Bronchial epithelial cell (primary cell): ENCODE measurements around the gene FGFBP3. TPM values are rescaled to one million over a fixed set of nuclear protein-coding genes. Genes with fewer than 3 reads are reported as not detected.

Experiments
- DNase-seq: peaks from one replicate; pipeline ENCODE4 v3.0.0-alpha.2; 2010; ENCODE audit warnings: low read depth
- FAIRE-seq: peaks from 2 replicates; lab custom pipeline; 2011; peaks lifted over from hg19 to GRCh38; lab: Jason Lieb, UNC
- H3K27me3 ChIP-seq: 2 replicates; pipeline ENCODE4 v1.5.1; 2011; ENCODE audit warnings: low read length; ENCODE audit not compliant: control insufficient read depth, insufficient read depth
- H3K36me3 ChIP-seq: 2 replicates; pipeline ENCODE4 v1.5.1; 2011; ENCODE audit warnings: low read length; ENCODE audit not compliant: control insufficient read depth, insufficient read depth
- H3K4me3 ChIP-seq: 2 replicates; pipeline ENCODE4 v1.5.1; 2011; ENCODE audit warnings: mild to moderate bottlenecking, low read depth, low read length, control low read depth
- total RNA-seq: library from RNA; depleted of rRNA; stranded (reverse); fragments of >200 nt; gene quantifications from 2 replicates; pipeline ENCODE4 v1.2.1, GENCODE V29; 2014
- TF ChIP-seq, protein P1 (sequence below): IDR thresholded peaks from 2 replicates; pipeline ENCODE4 v1.5.1; 2011; ENCODE audit warnings: mild to moderate bottlenecking, moderate library complexity, low read length, control low read depth, inconsistent platforms; ENCODE audit not compliant: insufficient read depth, severe bottlenecking

The FGFBP3 gene
- total RNA-seq, 1 donor from 2014 or later: 0.26 TPM

DNA sequence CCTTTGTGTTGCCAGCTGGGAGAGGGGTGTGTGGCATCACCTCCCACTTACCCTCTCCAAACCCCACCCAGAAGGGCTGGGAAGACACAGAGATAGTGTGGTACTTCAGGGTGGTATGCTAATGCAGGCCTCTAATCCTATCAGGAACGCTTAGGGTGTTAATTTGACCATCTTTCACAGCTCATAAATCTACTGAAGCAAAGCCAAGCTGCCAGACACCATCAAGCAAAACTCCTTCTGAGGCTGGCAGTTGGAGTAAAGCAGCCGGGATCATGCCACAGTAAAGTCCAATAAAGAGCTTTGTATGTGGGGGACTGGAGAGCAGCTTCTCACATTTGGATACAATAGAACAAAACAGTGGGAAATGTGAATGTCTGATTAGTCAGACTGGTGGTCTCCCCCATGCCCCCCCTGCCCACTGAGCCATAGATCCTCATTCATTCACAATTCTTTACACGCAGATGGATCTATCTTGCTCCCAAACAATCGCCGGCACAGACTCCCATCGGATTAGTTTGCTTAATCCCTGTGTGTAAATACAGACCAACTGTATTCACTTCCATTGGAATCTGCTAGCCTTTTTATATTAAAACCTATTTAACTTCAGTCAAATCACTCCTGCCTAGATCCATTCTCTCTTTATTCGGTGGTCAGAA is 29.6 kb downstream of the FGFBP3 start:
- FAIRE-seq (no peak), DNase-seq (no peak)
- Histone ChIP-seq H3K4me3 (no peak overlapping the region), H3K36me3 (no peaks in the 10 kb centered on the region), H3K27me3 (no peaks in the 10 kb centered on the region)
- TF ChIP-seq, protein P1, sequence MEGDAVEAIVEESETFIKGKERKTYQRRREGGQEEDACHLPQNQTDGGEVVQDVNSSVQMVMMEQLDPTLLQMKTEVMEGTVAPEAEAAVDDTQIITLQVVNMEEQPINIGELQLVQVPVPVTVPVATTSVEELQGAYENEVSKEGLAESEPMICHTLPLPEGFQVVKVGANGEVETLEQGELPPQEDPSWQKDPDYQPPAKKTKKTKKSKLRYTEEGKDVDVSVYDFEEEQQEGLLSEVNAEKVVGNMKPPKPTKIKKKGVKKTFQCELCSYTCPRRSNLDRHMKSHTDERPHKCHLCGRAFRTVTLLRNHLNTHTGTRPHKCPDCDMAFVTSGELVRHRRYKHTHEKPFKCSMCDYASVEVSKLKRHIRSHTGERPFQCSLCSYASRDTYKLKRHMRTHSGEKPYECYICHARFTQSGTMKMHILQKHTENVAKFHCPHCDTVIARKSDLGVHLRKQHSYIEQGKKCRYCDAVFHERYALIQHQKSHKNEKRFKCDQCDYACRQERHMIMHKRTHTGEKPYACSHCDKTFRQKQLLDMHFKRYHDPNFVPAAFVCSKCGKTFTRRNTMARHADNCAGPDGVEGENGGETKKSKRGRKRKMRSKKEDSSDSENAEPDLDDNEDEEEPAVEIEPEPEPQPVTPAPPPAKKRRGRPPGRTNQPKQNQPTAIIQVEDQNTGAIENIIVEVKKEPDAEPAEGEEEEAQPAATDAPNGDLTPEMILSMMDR: no peak

GRCh38 chr10:91875779-91876178 is 33.5 kb downstream of the FGFBP3 start:
- Histone ChIP-seq H3K4me3 (no peak overlapping the region), H3K36me3 (no peaks in the 10 kb centered on the region), H3K27me3 (no peaks in the 10 kb centered on the region)
- FAIRE-seq (no peak), DNase-seq (no peak)
- TF ChIP-seq, protein P1: no peak

DNA sequence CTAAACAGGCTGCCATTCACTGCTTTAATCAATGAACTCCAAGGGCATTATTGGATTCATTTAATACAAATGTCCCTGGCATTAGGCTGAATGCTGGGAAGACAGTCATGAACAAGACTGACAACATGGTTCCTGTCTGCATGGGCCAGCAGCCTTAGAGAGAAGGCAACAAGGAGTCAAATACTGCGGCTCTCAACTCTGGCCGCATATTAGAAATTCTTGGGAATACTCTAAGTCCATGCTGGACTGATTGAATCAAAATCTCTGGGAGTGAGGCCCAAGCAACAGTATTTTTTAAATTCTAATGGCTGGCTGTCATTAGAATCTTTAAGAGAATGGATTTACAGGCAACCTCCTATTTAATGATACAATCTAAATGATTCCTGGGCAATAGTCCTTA is 34.1 kb downstream of the FGFBP3 start:
- H3K36me3 ChIP-seq: no peaks in the 10 kb centered on the region
- FAIRE-seq (no peak), DNase-seq (no peak)
- no peak overlapping the region for H3K4me3 ChIP-seq
- H3K27me3 ChIP-seq: no peaks in the 10 kb centered on the region
- TF ChIP-seq, protein P1: no peak

- TF ChIP-seq, protein P1: no peak
- Histone ChIP-seq H3K36me3 (peaks cover 2% of the 10 kb centered on the region), H3K4me3 (no peak overlapping the region), H3K27me3 (no peaks in the 10 kb centered on the region)
- FAIRE-seq: no peak
- DNase-seq: no peak
Observed at GRCh38 chr10:91865562-91866081, 43.7 kb downstream of the FGFBP3 start.

GRCh38 chr10:91864744-91865143 is 44.5 kb downstream of the FGFBP3 start:
- DNase-seq: no peak
- H3K27me3 ChIP-seq: no peaks in the 10 kb centered on the region
- no peak for FAIRE-seq
- TF ChIP-seq, protein P1: no peak
- H3K4me3 ChIP-seq: no peak overlapping the region
- H3K36me3 ChIP-seq: peaks cover 3% of the 10 kb centered on the region
